PC-3 (cell line): ENCODE results near the gene ZNF624.
"Not testable (repeated sequence)": the region's sequence is repeated elsewhere in the genome, so short reads cannot be mapped to it uniquely, and the experiment has no call there.

Experiments used
- EZH2 ChIP-seq: fragments of 300-600 bp; sonication (generic); IDR thresholded peaks from one replicate; pipeline ENCODE4 v1.6.1; 2017; ENCODE audit warnings: antibody characterized with exemption, mild to moderate bottlenecking, low read length; ENCODE audit not compliant: unreplicated experiment
- EZH2phosphoT487 ChIP-seq: fragments of 300-600 bp; sonication (generic); IDR thresholded peaks from 2 replicates; pipeline ENCODE4 v1.6.1; 2018; ENCODE audit warnings: mild to moderate bottlenecking, antibody characterized with exemption, low read length, borderline replicate concordance
- TF ChIP-seq, protein P1 (sequence below): fragments of 300-600 bp; sonication (generic); conservative IDR thresholded peaks from 2 replicates; pipeline ENCODE4 v1.5.1; 2017; ENCODE audit warnings: antibody characterized with exemption, low read depth, mild to moderate bottlenecking, low read length

DNA sequence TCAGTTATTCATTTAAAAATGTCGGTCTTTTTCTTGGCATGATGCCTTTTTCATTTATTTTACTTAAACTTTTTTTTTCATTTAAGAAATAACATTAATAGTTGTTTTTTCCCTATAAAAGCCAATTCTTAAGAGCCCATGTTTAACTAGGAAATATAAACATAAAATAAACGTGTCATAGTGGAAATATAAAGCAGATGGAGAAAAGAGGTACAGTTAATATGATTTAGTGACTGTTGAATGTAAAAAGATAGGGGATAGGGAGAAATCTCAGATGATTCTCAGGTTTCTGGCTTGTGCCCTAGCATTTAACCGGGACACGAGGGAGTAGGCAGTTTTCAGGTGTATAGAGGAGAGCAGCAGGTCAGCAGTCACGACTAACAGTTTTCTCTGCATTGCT lies 44.0 kb upstream of the ZNF624 start:
- TF ChIP-seq EZH2phosphoT487, EZH2: not testable (repeated sequence)
- TF ChIP-seq, protein P1, sequence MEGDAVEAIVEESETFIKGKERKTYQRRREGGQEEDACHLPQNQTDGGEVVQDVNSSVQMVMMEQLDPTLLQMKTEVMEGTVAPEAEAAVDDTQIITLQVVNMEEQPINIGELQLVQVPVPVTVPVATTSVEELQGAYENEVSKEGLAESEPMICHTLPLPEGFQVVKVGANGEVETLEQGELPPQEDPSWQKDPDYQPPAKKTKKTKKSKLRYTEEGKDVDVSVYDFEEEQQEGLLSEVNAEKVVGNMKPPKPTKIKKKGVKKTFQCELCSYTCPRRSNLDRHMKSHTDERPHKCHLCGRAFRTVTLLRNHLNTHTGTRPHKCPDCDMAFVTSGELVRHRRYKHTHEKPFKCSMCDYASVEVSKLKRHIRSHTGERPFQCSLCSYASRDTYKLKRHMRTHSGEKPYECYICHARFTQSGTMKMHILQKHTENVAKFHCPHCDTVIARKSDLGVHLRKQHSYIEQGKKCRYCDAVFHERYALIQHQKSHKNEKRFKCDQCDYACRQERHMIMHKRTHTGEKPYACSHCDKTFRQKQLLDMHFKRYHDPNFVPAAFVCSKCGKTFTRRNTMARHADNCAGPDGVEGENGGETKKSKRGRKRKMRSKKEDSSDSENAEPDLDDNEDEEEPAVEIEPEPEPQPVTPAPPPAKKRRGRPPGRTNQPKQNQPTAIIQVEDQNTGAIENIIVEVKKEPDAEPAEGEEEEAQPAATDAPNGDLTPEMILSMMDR: not testable (repeated sequence)
